K562 (cell line): ENCODE data around the gene LRRC3.

ENCODE experiments used
- CC2D1A ChIP-seq: fragments of 450-650 bp; IDR thresholded peaks from 2 replicates; pipeline ENCODE4 v1.6.1; 2017; ENCODE audit warnings: mild to moderate bottlenecking
- CHD2 ChIP-seq: IDR thresholded peaks from 2 replicates; pipeline ENCODE4 v1.6.1; 2011; ENCODE audit warnings: low read depth, low read length
- DNMT1 ChIP-seq: fragments of 450-650 bp; IDR thresholded peaks from 2 replicates; pipeline ENCODE4 v1.6.1; 2016; ENCODE audit warnings: antibody characterized with exemption, mild to moderate bottlenecking
- GTF2A2 ChIP-seq: IDR thresholded peaks from 2 replicates; pipeline ENCODE4 v1.6.1; 2016; ENCODE audit warnings: mild to moderate bottlenecking, missing genetic modification characterization, missing compliant biosample characterization
- NFIC ChIP-seq: fragments of 450-650 bp; IDR thresholded peaks from 2 replicates; pipeline ENCODE4 v1.6.1; 2017; ENCODE audit warnings: mild to moderate bottlenecking, inconsistent platforms
- SIX5 ChIP-seq, 2 experiments: IDR thresholded peaks; 2 replicates each; pipeline ENCODE4 v1.6.1; 2011; ENCODE audit warnings: low read length in 2 of 2, borderline replicate concordance in 1 of 2, low read depth in 1 of 2, mild to moderate bottlenecking in 1 of 2, moderate library complexity in 1 of 2; ENCODE audit not compliant: insufficient read depth in 1 of 2
- ZNF280B ChIP-seq: fragments of 250-450 bp; sonication (Bioruptor Pico); IDR thresholded peaks from 2 replicates; pipeline ENCODE4 v1.5.1; 2021; ENCODE audit warnings: mild to moderate bottlenecking

- TF ChIP-seq DNMT1 (no peak), ZNF280B (CRISPR knock-in tag) (no peak), CHD2 (no peak), CC2D1A (no peak), GTF2A2 (no peak), NFIC (no peak), SIX5 (IDR thresholded peaks at IDR 0.05; ENCODE audit: borderline replicate concordance in 1 of 2, insufficient read depth in 1 of 2, low read depth in 1 of 2, low read length in 2 of 2) (no peak)
These were observed 41.5 kb downstream of the LRRC3 start for GRCh38 chr21:44496564-44497550.
